Karpas-422 (cell line): ENCODE data around the gene RNU1-2. TPM values are rescaled to one million over a fixed set of nuclear protein-coding genes. Genes with fewer than 3 reads are reported as not detected.
A peak's percentile ranks its signal among the peaks of the same experiment; 100 is the strongest.
"Not testable (repeated sequence)": the region's sequence is repeated elsewhere in the genome, so short reads cannot be mapped to it uniquely, and the experiment has no call there.

Source experiments
- DNase-seq: peaks from one replicate; pipeline ENCODE4 v3.0.0-alpha.2; 2015
- H2AFZ ChIP-seq: fragments of 200-600 bp; sonication (generic); 2 replicates; pipeline ENCODE4 v1.6.1; 2014; ENCODE audit warnings: antibody characterized with exemption, low read length, mixed read lengths
- H3K27ac ChIP-seq: fragments of 200-600 bp; sonication (generic); 2 replicates; pipeline ENCODE4 v1.5.1; 2014; ENCODE audit warnings: mild to moderate bottlenecking, low read length, moderate library complexity
- H3K27me3 ChIP-seq: fragments of 200-600 bp; sonication (generic); 2 replicates; pipeline ENCODE4 v1.6.1; 2014; ENCODE audit warnings: low read length, mixed read lengths
- H3K36me3 ChIP-seq: fragments of 200-600 bp; sonication (generic); 2 replicates; pipeline ENCODE4 v1.6.1; 2014; ENCODE audit warnings: low read length, mixed read lengths; ENCODE audit not compliant: insufficient read depth
- H3K4me1 ChIP-seq: fragments of 200-600 bp; sonication (generic); 2 replicates; pipeline ENCODE4 v1.6.1; 2014; ENCODE audit warnings: mild to moderate bottlenecking, low read length, mixed read lengths
- H3K4me2 ChIP-seq: fragments of 200-600 bp; sonication (generic); 2 replicates; pipeline ENCODE4 v1.6.1; 2014; ENCODE audit warnings: low read length, low read depth, mild to moderate bottlenecking; ENCODE audit not compliant: poor library complexity, severe bottlenecking
- H3K4me3 ChIP-seq: fragments of 200-600 bp; sonication (generic); 2 replicates; pipeline ENCODE4 v1.5.1; 2014; ENCODE audit warnings: mild to moderate bottlenecking, antibody characterized with exemption, low read length, mixed read lengths
- H3K79me2 ChIP-seq: fragments of 200-600 bp; sonication (generic); 2 replicates; pipeline ENCODE4 v1.6.1; 2014; ENCODE audit warnings: mild to moderate bottlenecking, low read length, mixed read lengths
- H3K9ac ChIP-seq: fragments of 200-600 bp; sonication (generic); 2 replicates; pipeline ENCODE4 v1.6.0; 2014; ENCODE audit warnings: low read length
- H3K9me2 ChIP-seq: fragments of 200-600 bp; sonication (generic), shearing (Covaris generic); replicated peaks from 2 replicates; pipeline ENCODE4 v1.6.0; 2014; ENCODE audit warnings: mild to moderate bottlenecking, low read length, moderate library complexity; ENCODE audit not compliant: insufficient read depth
- H3K9me3 ChIP-seq: fragments of 300-700, 200-600 bp; sonication (generic); 2 replicates; pipeline ENCODE4 v1.6.1; 2014; ENCODE audit warnings: low read length, mixed read lengths
- H4K20me1 ChIP-seq: fragments of 200-600 bp; sonication (generic); 2 replicates; pipeline ENCODE4 v1.6.1; 2014; ENCODE audit warnings: mild to moderate bottlenecking, antibody characterized with exemption, low read length, low read depth; ENCODE audit not compliant: insufficient read depth
- total RNA-seq: library from RNA; depleted of rRNA; stranded (reverse); fragments of >200 nt; shearing (Covaris generic); gene quantifications from 2 replicates; pipeline ENCODE4 v1.2.3, GENCODE V29; 2014; ENCODE audit warnings: low replicate concordance

RNU1-2 gene
- total RNA-seq, 1 experiment from 2014 or later = under 0.01 TPM

GRCh38 chr1:16895233-16895597 is 565 bp upstream of the RNU1-2 start:
- H3K27me3 ChIP-seq, H4K20me1 ChIP-seq, H3K79me2 ChIP-seq, H3K36me3 ChIP-seq, DNase-seq, H3K9me3 ChIP-seq, H3K9me2 ChIP-seq: not testable (repeated sequence)
- H3K4me3 ChIP-seq = peak overlapping the region; percentile 75
- 0 out of 2 replicates have a peak overlapping the region, but pooled peaks have one; percentile 9 for H2AFZ ChIP-seq
- peak overlapping the region; percentile 77 for H3K4me2 ChIP-seq
- H3K4me1 ChIP-seq = peaks cover 25% of the 10 kb centered on the region
- H3K27ac ChIP-seq = peak overlapping the region; percentile 80
- peak overlapping the region; percentile 77 for H3K9ac ChIP-seq

DNA sequence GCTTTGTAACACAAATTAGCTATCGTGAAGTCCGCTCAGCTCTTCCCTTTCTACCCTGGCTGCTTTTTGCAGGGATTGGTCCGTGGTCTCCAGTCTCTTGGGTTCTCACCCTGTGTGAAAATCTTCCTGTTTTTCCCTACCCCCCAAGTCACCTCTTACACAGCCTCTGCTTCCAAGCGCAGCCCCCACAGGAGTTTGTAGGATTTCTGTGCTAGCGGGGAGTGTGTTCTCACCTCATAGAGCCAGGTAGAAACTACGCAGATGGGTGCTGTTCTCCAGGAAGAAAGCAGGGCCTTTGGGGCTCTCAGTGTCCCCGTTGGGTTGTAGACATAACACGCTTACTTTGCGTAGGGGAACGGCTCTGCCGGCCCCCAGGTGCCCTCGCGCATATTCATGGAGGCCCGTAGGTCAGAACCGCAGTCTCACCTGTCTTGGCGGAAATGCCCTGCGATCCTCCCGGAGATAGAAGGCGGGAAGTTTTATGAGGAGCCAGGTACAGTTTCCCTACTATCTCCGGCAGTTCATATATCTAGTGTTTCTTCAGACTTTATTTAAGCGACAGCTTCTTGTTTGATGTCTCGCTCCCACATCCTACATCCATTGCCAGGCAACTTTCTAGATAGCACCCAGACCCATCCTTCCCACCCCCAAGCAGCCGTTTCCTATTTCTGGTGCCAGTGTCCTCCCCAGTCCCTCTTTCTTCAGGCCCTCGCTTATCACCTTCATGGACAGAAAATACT is 706 bp downstream of the RNU1-2 start:
- Histone ChIP-seq H3K4me1 (peaks cover 35% of the 10 kb centered on the region), H3K9ac (peak overlapping the region; percentile 67), H3K4me3 (peak overlapping the region; percentile 57), H3K4me2 (peak overlapping the region; percentile 69), H3K27ac (peak overlapping the region; percentile 80), H2AFZ (peak overlapping the region; percentile 45; the same call in 1 of the 2 replicates)
- not testable (repeated sequence) for H4K20me1 ChIP-seq, H3K79me2 ChIP-seq, H3K9me2 ChIP-seq, H3K27me3 ChIP-seq, H3K36me3 ChIP-seq, H3K9me3 ChIP-seq
- DNase-seq = peak; percentile 89

DNA sequence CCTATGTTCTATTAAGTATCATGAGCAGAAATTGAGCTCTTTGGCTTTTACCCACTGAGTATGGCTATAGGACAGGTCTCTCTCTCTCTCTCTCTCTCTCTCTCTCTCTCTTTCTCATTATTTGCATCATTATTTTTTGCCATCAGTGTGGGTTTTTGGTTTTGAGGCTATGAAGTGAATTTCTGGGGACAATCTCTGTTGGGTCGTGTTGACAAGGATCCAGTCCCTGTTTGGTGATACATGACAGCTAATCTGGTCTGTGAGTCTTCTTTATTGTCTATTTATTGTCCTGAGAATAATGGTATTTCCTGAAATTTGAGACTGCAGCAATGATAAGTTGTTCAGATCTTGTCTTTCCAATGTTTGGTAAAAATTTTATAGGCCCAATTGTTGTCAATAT is 1.9 kb downstream of the RNU1-2 start:
- H3K36me3 ChIP-seq, H3K79me2 ChIP-seq, H4K20me1 ChIP-seq, H3K9ac ChIP-seq, H3K4me3 ChIP-seq, H3K9me2 ChIP-seq, H3K27me3 ChIP-seq, H2AFZ ChIP-seq, H3K9me3 ChIP-seq, H3K27ac ChIP-seq, DNase-seq: not testable (repeated sequence)
- Histone ChIP-seq H3K4me2 (peak overlapping the region; percentile 69), H3K4me1 (peaks cover 38% of the 10 kb centered on the region)

GRCh38 chr1:16898298-16898697 is 2.5 kb downstream of the RNU1-2 start:
- H4K20me1 ChIP-seq, H3K9me2 ChIP-seq, H3K9ac ChIP-seq, H3K27me3 ChIP-seq, H3K27ac ChIP-seq, H3K4me3 ChIP-seq, H2AFZ ChIP-seq, DNase-seq, H3K79me2 ChIP-seq, H3K9me3 ChIP-seq, H3K4me2 ChIP-seq, H3K36me3 ChIP-seq: not testable (repeated sequence)
- H3K4me1 ChIP-seq = peaks cover 43% of the 10 kb centered on the region

- H3K4me1 ChIP-seq = peaks cover 50% of the 10 kb centered on the region
- not testable (repeated sequence) for H4K20me1 ChIP-seq, H3K79me2 ChIP-seq, H3K4me3 ChIP-seq, H3K9me2 ChIP-seq, H3K36me3 ChIP-seq, H2AFZ ChIP-seq, H3K27ac ChIP-seq, H3K9ac ChIP-seq, H3K4me2 ChIP-seq, DNase-seq, H3K27me3 ChIP-seq, H3K9me3 ChIP-seq
Measured at GRCh38 chr1:16899020-16899419, 3.2 kb downstream of the RNU1-2 start.

GRCh38 chr1:16900751-16901150 is 5.0 kb downstream of the RNU1-2 start:
- Histone ChIP-seq H3K9me2 (no peaks in the 10 kb centered on the region), H3K36me3 (no peaks in the 10 kb centered on the region), H3K79me2 (no peaks in the 10 kb centered on the region), H3K27me3 (no peaks in the 10 kb centered on the region), H3K4me1 (peaks cover 52% of the 10 kb centered on the region), H3K9ac (no peak overlapping the region), H3K4me2 (peak overlapping the region; percentile 20), H2AFZ (no peak overlapping the region), H3K27ac (no peak overlapping the region), H3K4me3 (no peak overlapping the region), H3K9me3 (no peaks in the 10 kb centered on the region), H4K20me1 (no peaks in the 10 kb centered on the region)
- DNase-seq = peak; percentile 63

DNA sequence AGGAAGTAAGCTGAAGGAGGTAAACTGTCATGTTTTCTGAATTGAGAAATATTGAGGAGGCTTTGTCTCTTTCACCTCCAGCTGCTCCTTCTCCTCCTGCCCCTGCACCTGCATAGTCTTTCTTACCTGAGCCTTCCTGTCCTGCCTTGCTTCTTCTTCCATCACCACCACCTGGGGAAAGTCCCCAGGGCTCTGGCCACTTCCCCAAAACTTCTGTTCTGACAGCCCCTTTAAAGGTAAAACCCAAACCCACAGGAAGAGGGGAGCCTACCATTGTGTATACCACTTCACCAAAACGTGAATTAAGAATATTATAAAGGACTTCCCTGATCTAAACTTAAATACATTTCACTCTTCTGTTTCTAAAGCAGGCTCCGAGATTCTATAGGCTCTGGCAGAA is 5.6 kb downstream of the RNU1-2 start:
- not testable (repeated sequence) for DNase-seq, H3K27me3 ChIP-seq, H3K36me3 ChIP-seq, H3K27ac ChIP-seq, H3K9me2 ChIP-seq, H2AFZ ChIP-seq, H3K4me3 ChIP-seq, H3K9ac ChIP-seq, H3K9me3 ChIP-seq, H4K20me1 ChIP-seq, H3K79me2 ChIP-seq
- peaks cover 57% of the 10 kb centered on the region for H3K4me1 ChIP-seq
- peak overlapping the region; percentile 20 for H3K4me2 ChIP-seq

DNA sequence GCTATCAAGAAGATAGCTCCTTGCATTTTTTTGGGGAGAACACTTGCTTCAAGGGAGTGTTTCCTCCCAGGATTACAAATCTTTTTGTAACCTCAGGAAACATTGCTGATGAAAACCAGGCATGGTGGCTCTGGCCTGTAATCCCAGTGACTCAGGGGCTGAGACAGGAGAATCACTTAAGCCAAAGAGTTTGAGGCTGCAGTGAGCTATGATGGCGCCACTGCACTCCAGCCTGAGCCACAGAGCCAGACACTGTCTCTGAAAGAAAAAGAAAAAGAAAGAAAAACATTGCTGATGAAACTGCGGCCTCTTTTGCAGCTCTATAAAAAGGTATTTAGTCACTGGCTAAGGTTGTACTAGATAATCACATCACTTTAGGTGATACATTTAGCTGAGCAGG is 7.3 kb downstream of the RNU1-2 start:
- Histone ChIP-seq H3K9me2 (no peaks in the 10 kb centered on the region), H3K9ac (peak overlapping the region; percentile 74; the same call in 1 of the 2 replicates), H4K20me1 (no peaks in the 10 kb centered on the region), H3K4me2 (peak overlapping the region; percentile 83), H3K79me2 (no peaks in the 10 kb centered on the region), H3K36me3 (no peaks in the 10 kb centered on the region), H3K27ac (peak overlapping the region; percentile 87), H3K27me3 (no peaks in the 10 kb centered on the region), H3K4me3 (no peak overlapping the region), H2AFZ (peak overlapping the region; percentile 85), H3K4me1 (peaks cover 44% of the 10 kb centered on the region), H3K9me3 (peaks cover 3% of the 10 kb centered on the region; the same call in 1 of the 2 replicates)
- DNase-seq = no peak
